Left ventricle myocardium inferior (tissue), 1 donor: ENCODE measurements around the gene SECISBP2. TPM values are rescaled to one million over a fixed set of nuclear protein-coding genes. Genes with fewer than 3 reads are reported as not detected.

Experiments
- DNase-seq: peaks from one replicate; pipeline ENCODE4 v3.0.0-alpha.2; 2020
- H3K27ac ChIP-seq: fragments of 200-600 bp; replicated peaks from 2 replicates; pipeline ENCODE4 v1.8.0; 2021
- H3K27me3 ChIP-seq: fragments of 200-600 bp; 2 replicates; pipeline ENCODE4 v1.8.0; 2021; ENCODE audit warnings: low read depth
- H3K36me3 ChIP-seq: fragments of 200-600 bp; 2 replicates; pipeline ENCODE4 v1.8.0; 2021
- H3K4me1 ChIP-seq: fragments of 200-600 bp; 2 replicates; pipeline ENCODE4 v1.8.0; 2021
- H3K4me3 ChIP-seq: fragments of 200-600 bp; 2 replicates; pipeline ENCODE4 v1.8.0; 2021; ENCODE audit warnings: mild to moderate bottlenecking, moderate library complexity
- H3K9me3 ChIP-seq: fragments of 200-600 bp; replicated peaks from 2 replicates; pipeline ENCODE4 v1.8.0; 2021
- intact Hi-C: fragments of 100-400 bp; cut with micrococcal nuclease; formaldehyde crosslinking; loops from one replicate; pipeline ENCODE4 v1.11.0; 2022
- total RNA-seq: library from RNA; stranded (reverse); fragmentation: NEBNext Ultra II Directional; extraction: Animal tissue kit (Norgen Biotek cat#: 25700); gene quantifications from one replicate; pipeline ENCODE4 v1.2.1, GENCODE V29; 2021
- TF ChIP-seq, protein P1 (sequence below): fragments of 200-600 bp; IDR thresholded peaks from 2 replicates; pipeline ENCODE4 v1.8.0; 2021; ENCODE audit warnings: antibody characterized with exemption, mild to moderate bottlenecking, borderline replicate concordance
- donor health status: DM: no; HTN: yes; CAD: no; lungs with severe emphysema.

The SECISBP2 gene
- total RNA-seq, 1 donor from 2014 or later: 13.8 TPM

DNA sequence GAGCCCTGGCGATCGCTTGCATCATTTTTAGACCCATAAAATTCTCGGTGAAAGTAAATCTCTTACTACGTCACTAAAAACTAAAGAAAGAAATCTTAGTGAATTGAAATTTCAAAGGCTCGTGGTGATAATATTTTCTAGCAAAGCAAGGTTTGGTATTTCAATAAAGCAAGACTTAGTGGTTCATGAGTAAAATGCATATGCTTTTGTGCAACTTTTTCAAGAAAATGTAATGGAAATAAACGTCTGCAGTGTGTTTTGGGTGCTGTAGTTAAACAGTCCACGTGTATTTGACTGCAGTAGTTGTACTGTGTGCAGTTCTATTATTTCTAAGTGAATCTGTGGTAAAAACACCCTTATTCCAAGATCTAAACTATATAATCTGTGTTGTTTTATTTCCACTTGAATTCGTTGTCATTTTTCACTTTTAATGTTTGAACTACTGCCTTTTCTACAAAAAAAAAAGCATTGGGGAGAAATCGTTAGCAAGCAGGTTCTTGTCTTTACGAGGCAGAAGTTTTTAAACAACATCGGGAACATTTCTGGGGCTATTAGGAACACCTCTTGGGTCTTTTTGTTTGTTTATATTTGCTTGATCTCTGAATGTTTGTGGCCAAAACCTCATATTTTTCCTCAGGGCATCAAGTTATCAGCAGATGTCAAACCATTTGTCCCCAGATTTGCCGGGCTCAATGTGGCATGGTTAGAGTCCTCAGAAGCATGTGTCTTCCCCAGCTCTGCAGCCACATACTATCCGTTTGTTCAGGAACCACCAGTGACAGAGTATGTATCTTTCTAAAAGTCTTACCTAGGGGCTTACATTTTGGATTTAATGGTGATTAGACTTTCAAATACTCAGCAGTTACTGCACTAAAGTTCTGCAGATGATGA, 960 bp downstream of the SECISBP2 start:
- TF ChIP-seq, protein P1, sequence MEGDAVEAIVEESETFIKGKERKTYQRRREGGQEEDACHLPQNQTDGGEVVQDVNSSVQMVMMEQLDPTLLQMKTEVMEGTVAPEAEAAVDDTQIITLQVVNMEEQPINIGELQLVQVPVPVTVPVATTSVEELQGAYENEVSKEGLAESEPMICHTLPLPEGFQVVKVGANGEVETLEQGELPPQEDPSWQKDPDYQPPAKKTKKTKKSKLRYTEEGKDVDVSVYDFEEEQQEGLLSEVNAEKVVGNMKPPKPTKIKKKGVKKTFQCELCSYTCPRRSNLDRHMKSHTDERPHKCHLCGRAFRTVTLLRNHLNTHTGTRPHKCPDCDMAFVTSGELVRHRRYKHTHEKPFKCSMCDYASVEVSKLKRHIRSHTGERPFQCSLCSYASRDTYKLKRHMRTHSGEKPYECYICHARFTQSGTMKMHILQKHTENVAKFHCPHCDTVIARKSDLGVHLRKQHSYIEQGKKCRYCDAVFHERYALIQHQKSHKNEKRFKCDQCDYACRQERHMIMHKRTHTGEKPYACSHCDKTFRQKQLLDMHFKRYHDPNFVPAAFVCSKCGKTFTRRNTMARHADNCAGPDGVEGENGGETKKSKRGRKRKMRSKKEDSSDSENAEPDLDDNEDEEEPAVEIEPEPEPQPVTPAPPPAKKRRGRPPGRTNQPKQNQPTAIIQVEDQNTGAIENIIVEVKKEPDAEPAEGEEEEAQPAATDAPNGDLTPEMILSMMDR: no peak
- H3K9me3 ChIP-seq: no peaks in the 10 kb centered on the region
- peak overlapping the region; percentile 100 for H3K27ac ChIP-seq
- DNase-seq: no peak
- H3K27me3 ChIP-seq: no peaks in the 10 kb centered on the region
- peaks cover 65% of the 10 kb centered on the region for H3K4me1 ChIP-seq
- no peaks in the 10 kb centered on the region for H3K36me3 ChIP-seq
- peak overlapping the region; percentile 84 for H3K4me3 ChIP-seq
- intact Hi-C loops: no loop called here

DNA sequence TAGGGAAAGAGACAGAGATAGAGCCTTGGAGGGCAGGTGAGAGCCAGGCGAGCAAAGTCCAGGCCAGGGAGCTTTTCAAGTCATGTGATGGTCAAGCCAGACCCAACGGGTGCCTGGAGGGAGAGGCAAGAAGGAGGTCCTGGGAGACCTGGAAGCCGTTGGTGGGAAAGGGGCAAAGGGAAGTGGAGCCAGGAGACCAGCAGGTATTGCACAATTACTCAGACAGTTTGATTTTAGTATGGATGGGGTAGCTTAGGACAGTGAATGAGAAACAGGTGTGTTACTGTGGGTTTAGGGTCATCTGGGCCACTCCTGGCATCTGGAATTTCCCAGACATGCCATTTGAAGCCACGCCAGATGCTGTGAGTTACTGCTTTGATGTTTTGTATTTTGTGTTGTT, 5.1 kb downstream of the SECISBP2 start:
- intact Hi-C loops: loop anchor here (5.0 kb wide), 1 partner anchor 224 kb away; no protein-coding TSS in a partner anchor
- Histone ChIP-seq H3K4me3 (no peak overlapping the region), H3K9me3 (no peaks in the 10 kb centered on the region), H3K27ac (no peak overlapping the region), H3K27me3 (no peaks in the 10 kb centered on the region), H3K4me1 (peaks cover 64% of the 10 kb centered on the region), H3K36me3 (peaks cover 28% of the 10 kb centered on the region)
- DNase-seq: no peak
- TF ChIP-seq, protein P1: no peak

- TF ChIP-seq, protein P1: no peak
- Histone ChIP-seq H3K27ac (no peak overlapping the region), H3K27me3 (no peaks in the 10 kb centered on the region), H3K4me1 (peaks cover 44% of the 10 kb centered on the region), H3K4me3 (no peak overlapping the region), H3K36me3 (peaks cover 52% of the 10 kb centered on the region), H3K9me3 (no peaks in the 10 kb centered on the region)
- intact Hi-C loops: no loop called here
- DNase-seq: no peak
Measured at GRCh38 chr9:89325733-89326132, 7.4 kb downstream of the SECISBP2 start.

DNA sequence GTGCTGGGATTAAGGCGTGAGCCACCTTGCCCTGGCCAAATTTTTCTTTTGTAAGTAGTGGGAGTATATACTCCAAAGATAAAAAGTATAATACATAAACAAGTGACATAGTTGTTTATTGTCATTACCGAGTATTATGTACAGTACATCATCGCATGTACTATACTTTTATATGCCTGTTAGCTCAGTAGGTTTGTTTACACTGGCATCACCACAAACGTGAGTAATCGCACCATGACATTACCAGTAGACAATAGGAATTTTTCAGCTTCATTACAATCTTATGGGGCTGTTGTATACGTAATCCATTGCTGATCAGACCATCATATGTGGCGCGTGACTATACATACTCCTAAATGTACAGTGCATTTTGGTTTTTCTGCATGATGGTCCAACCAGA, 9.8 kb downstream of the SECISBP2 start:
- DNase-seq: no peak
- Histone ChIP-seq H3K4me1 (peaks cover 22% of the 10 kb centered on the region), H3K27ac (no peak overlapping the region), H3K27me3 (no peaks in the 10 kb centered on the region), H3K4me3 (no peak overlapping the region), H3K36me3 (peaks cover 75% of the 10 kb centered on the region), H3K9me3 (no peaks in the 10 kb centered on the region)
- intact Hi-C loops: no loop called here
- TF ChIP-seq, protein P1: no peak

GRCh38 chr9:89329917-89330316, 11.6 kb downstream of the SECISBP2 start:
- no peak for DNase-seq
- H3K36me3 ChIP-seq: peaks cover 94% of the 10 kb centered on the region
- peaks cover 5% of the 10 kb centered on the region for H3K4me1 ChIP-seq
- intact Hi-C loops: no loop called here
- H3K27ac ChIP-seq: no peak overlapping the region
- no peak overlapping the region for H3K4me3 ChIP-seq
- H3K27me3 ChIP-seq: no peaks in the 10 kb centered on the region
- H3K9me3 ChIP-seq: no peaks in the 10 kb centered on the region
- TF ChIP-seq, protein P1: no peak
